GM19467 (cell line): ENCODE results near the gene ACTN2.

Source experiments
- ATAC-seq: cut with Tn5 transposase; IDR thresholded peaks from one replicate; pipeline ENCODE4 v1.9.1; 2021; ENCODE audit warnings: mild to moderate bottlenecking, moderate library complexity; ENCODE audit not compliant: unreplicated experiment

Gene ACTN2

GRCh38 chr1:236689713-236690569, 3.6 kb downstream of the ACTN2 start:
- no peak for ATAC-seq

- ATAC-seq, result no peak
Observed at GRCh38 chr1:236691348-236691747, 5.0 kb downstream of the ACTN2 start.

GRCh38 chr1:236692128-236692527, 5.8 kb downstream of the ACTN2 start:
- ATAC-seq, result no peak

GRCh38 chr1:236692742-236693141, 6.4 kb downstream of the ACTN2 start:
- no peak for ATAC-seq

- ATAC-seq, result no peak
Observed at GRCh38 chr1:236699366-236699765, 13.1 kb downstream of the ACTN2 start.

GRCh38 chr1:236700903-236701302, 14.6 kb downstream of the ACTN2 start:
- ATAC-seq, result no peak

- no peak for ATAC-seq
Observed at GRCh38 chr1:236701782-236702181, 15.5 kb downstream of the ACTN2 start.

- ATAC-seq, result no peak
Observed at GRCh38 chr1:236702791-236703394, 16.6 kb downstream of the ACTN2 start.

- ATAC-seq, result no peak
Observed at GRCh38 chr1:236705771-236706170, 19.5 kb downstream of the ACTN2 start.

- no peak for ATAC-seq
Observed at GRCh38 chr1:236706183-236706582, 19.9 kb downstream of the ACTN2 start.

- no peak for ATAC-seq
Observed at GRCh38 chr1:236710328-236710892, 24.1 kb downstream of the ACTN2 start.

GRCh38 chr1:236716160-236716559, 29.9 kb downstream of the ACTN2 start:
- no peak for ATAC-seq

- no peak for ATAC-seq
Observed at GRCh38 chr1:236717811-236718210, 31.5 kb downstream of the ACTN2 start.

GRCh38 chr1:236718328-236718727, 32.0 kb downstream of the ACTN2 start:
- ATAC-seq, result no peak

- ATAC-seq, result no peak
Observed at GRCh38 chr1:236720206-236720605, 33.9 kb downstream of the ACTN2 start.

- no peak for ATAC-seq
Observed at GRCh38 chr1:236720611-236721010, 34.3 kb downstream of the ACTN2 start.

- no peak for ATAC-seq
Observed at GRCh38 chr1:236724049-236724448, 37.8 kb downstream of the ACTN2 start.

- ATAC-seq, result no peak
Observed at GRCh38 chr1:236724506-236724905, 38.2 kb downstream of the ACTN2 start.

GRCh38 chr1:236725668-236726067, 39.4 kb downstream of the ACTN2 start:
- ATAC-seq, result no peak

- no peak for ATAC-seq
Observed at GRCh38 chr1:236727521-236727920, 41.2 kb downstream of the ACTN2 start.

GRCh38 chr1:236728752-236729151, 42.5 kb downstream of the ACTN2 start:
- ATAC-seq, result no peak

- ATAC-seq, result no peak
Observed at GRCh38 chr1:236733653-236734052, 47.4 kb downstream of the ACTN2 start.
